CD4-positive, alpha-beta T cell (primary cell): ENCODE results near the gene CXCL16. TPM values are rescaled to one million over a fixed set of nuclear protein-coding genes. Genes with fewer than 3 reads are reported as not detected.

Experiments used
- ATAC-seq: fragments of 200-7000 bp; cut with Tn5 transposase; one replicate; pipeline ENCODE4 v1.10.0; 2022; ENCODE audit warnings: mild to moderate bottlenecking; ENCODE audit not compliant: poor library complexity
- CTCF ChIA-PET: fragments of 350-600 bp; sonication (Branson Sonifier 250); formaldehyde crosslinking; loops from one replicate; lab custom pipeline; 2021; ENCODE audit warnings: antibody characterized with exemption, inconsistent platforms; lab: Charles Lee
- POLR2A ChIA-PET: fragments of 350-600 bp; sonication (Branson Sonifier 250); formaldehyde crosslinking; loops from one replicate; lab custom pipeline; 2021; ENCODE audit warnings: antibody characterized with exemption, inconsistent platforms; lab: Charles Lee
- DNase-seq, 14 experiments: peaks; one replicate each; pipeline ENCODE4 v3.0.0-alpha.2; 2013 to 2020; ENCODE audit warnings: mixed read lengths in 2 of 14
- H3K27ac ChIP-seq, 2 donors: one replicate each; pipeline versions ENCODE4 v1.5.1 to v1.7.0; 2013; ENCODE audit warnings: low read length in 2 of 2, low read depth in 1 of 2, mild to moderate bottlenecking in 1 of 2
- H3K27me3 ChIP-seq, 2 experiments: 1 replicate in 1 of 2; 2 replicates in 1 of 2; pipeline versions ENCODE4 v1.6.1 to v1.7.0; 2013; ENCODE audit warnings: low read length in 2 of 2, control low read depth in 1 of 2, mild to moderate bottlenecking in 1 of 2, moderate library complexity in 1 of 2; ENCODE audit not compliant: insufficient read depth in 2 of 2, control insufficient read depth in 1 of 2
- H3K36me3 ChIP-seq: one replicate; pipeline ENCODE4 v1.6.1; 2013; ENCODE audit warnings: low read length, control low read depth; ENCODE audit not compliant: insufficient read depth
- H3K4me1 ChIP-seq: one replicate; pipeline ENCODE4 v1.6.1; 2013; ENCODE audit warnings: low read length, control low read depth; ENCODE audit not compliant: insufficient read depth
- H3K4me3 ChIP-seq: one replicate; pipeline ENCODE4 v1.5.1; 2013; ENCODE audit warnings: mild to moderate bottlenecking, low read length, moderate library complexity
- H3K9me3 ChIP-seq, 2 experiments: 1 replicate in 1 of 2; 2 replicates in 1 of 2; pipeline versions ENCODE4 v1.6.1 to v1.7.0; 2013; ENCODE audit warnings: low read length in 2 of 2, mild to moderate bottlenecking in 2 of 2, control low read depth in 1 of 2, moderate library complexity in 1 of 2; ENCODE audit not compliant: control insufficient read depth in 1 of 2, insufficient read depth in 1 of 2
- H3K27ac Mint-ChIP-seq: one replicate; pipeline ENCODE4 v1.8.0; 2020; ENCODE audit warnings: mixed read lengths
- H3K27me3 Mint-ChIP-seq: one replicate; pipeline ENCODE4 v1.8.0; 2021; ENCODE audit warnings: mixed read lengths
- H3K36me3 Mint-ChIP-seq: one replicate; pipeline ENCODE4 v1.8.0; 2021; ENCODE audit warnings: low read depth, mixed read lengths
- H3K4me1 Mint-ChIP-seq: one replicate; pipeline ENCODE4 v1.8.0; 2021; ENCODE audit warnings: low read depth, mixed read lengths
- H3K4me3 Mint-ChIP-seq: one replicate; pipeline ENCODE4 v1.8.0; 2020; ENCODE audit warnings: mild to moderate bottlenecking, mixed read lengths
- H3K9me3 Mint-ChIP-seq: one replicate; pipeline ENCODE4 v1.8.0; 2020; ENCODE audit warnings: mixed read lengths
- CTCF ChIP-seq: fragments of 200-600 bp; IDR thresholded peaks from one replicate; pipeline ENCODE4 v1.8.0; 2022; ENCODE audit warnings: antibody characterized with exemption, mild to moderate bottlenecking
- intact Hi-C, 2 experiments: fragments of 100-400 bp; cut with DNase I in 1 of 2; cut with micrococcal nuclease in 1 of 2; formaldehyde crosslinking; loops; one replicate each; pipeline versions ENCODE4 v1.15.1 to v1.9.0; 2023 to 2025; cut with DNase I, micrococcal nuclease
- total RNA-seq, 174 experiments: library from RNA in 2 of 174; stranded (reverse) in 2 of 174; gene quantifications; one replicate each; pipeline ENCODE4 v1.2.3 and lab custom pipeline; 2021 to 2026

Gene CXCL16
- total RNA-seq, 2 experiments from 2014 or later = 24.8 to 25.8 TPM

DNA sequence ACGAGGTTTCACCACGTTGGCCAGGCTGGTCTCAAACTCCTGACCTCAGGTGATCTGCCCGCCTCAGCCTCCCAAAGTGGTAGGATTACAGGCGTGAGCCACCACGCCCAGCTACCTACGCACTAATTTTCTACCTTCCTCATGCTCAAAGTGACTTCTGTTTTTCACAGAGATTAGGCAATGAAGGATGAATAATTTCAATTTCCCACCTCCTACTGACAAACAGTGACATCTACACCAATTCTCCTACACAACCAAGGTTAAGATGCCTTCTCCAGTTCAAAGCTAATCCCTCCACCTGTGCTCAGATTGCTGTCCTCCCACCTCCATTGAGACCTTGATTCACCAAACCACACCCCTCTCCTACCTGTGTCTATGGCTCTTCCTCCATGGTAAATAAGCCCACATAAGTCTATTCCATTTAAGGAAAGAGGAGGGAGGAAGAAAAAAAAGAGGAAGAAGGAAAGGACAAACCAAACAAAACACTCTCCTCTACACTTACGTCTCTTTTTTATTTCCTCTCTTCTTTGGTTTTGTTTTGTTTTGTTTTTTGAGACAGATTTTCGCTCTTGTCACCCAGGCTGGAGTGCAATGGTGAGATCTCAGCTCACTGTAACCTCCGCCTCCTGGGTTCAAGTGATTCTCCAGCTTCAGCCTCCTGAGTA lies 13.9 kb downstream of the CXCL16 start:
- POLR2A ChIA-PET = interaction anchor here (1.1 to 1.3 kb wide), 2 partner anchors 11 to 70 kb away, joined by 3 read pairs; partner anchors contain the start of gene PSMB6

DNA sequence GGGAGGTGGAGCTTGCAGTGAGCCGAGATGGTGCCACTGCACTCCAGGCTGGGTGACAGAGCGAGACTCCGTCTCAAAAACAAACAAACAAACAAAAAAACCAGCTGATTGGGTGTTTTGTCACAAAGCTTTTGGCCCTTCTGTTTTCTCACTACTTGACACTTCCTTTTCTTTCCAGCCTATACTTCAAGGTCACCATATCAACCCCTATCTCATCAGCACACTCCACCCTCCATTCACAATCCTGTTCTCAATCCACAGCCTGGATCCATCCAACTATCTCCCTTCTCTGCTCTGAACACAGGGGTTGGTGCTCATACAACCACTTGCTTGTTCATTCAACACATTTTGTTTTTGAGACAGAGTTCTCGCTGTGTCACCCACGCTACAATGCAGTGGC lies 15.1 kb downstream of the CXCL16 start:
- ChIA-PET CTCF (interaction anchor here (1.1 kb wide), 1 partner anchor 65 kb away, joined by 3 read pairs; no protein-coding TSS in a partner anchor), POLR2A (no interaction called here)
- Histone ChIP-seq H3K27ac (no peak overlapping the region), H3K9me3 (no peaks in the 10 kb centered on the region), H3K36me3 (peaks cover 18% of the 10 kb centered on the region), H3K4me1 (peaks cover 3% of the 10 kb centered on the region), H3K4me3 (no peak overlapping the region), H3K27me3 (no peaks in the 10 kb centered on the region)
- DNase-seq = no peak
- no peak for TF ChIP-seq CTCF
- no peak overlapping the region for H3K4me3 Mint-ChIP-seq
- peaks cover 7% of the 10 kb centered on the region for H3K4me1 Mint-ChIP-seq
- H3K27ac Mint-ChIP-seq = no peak overlapping the region
- H3K9me3 Mint-ChIP-seq = no peaks in the 10 kb centered on the region
- H3K27me3 Mint-ChIP-seq = no peaks in the 10 kb centered on the region
- H3K36me3 Mint-ChIP-seq = peaks cover 24% of the 10 kb centered on the region
- ATAC-seq = no peak
- intact Hi-C loops = no loop called here

More for the DNA sequence above, 13.9 kb downstream of the CXCL16 start:
- Mint-ChIP-seq H3K9me3 (no peaks in the 10 kb centered on the region), H3K27ac (no peak overlapping the region), H3K4me1 (peaks cover 11% of the 10 kb centered on the region), H3K4me3 (no peak overlapping the region), H3K27me3 (no peaks in the 10 kb centered on the region), H3K36me3 (peaks cover 13% of the 10 kb centered on the region)
- no peaks in the 10 kb centered on the region for H3K9me3 ChIP-seq
- intact Hi-C loops = no loop called here
- no peak for TF ChIP-seq CTCF
- H3K27ac ChIP-seq = no peak overlapping the region
- no peak overlapping the region for H3K4me3 ChIP-seq
- H3K36me3 ChIP-seq = peaks cover 8% of the 10 kb centered on the region
- no peak for DNase-seq
- H3K27me3 ChIP-seq = no peaks in the 10 kb centered on the region
- peaks cover 9% of the 10 kb centered on the region for H3K4me1 ChIP-seq
- CTCF ChIA-PET = no interaction called here
- no peak for ATAC-seq

GRCh38 chr17:4722678-4723240 lies 17.0 kb downstream of the CXCL16 start:
- no peaks in the 10 kb centered on the region for H3K27me3 ChIP-seq

More at GRCh38 chr17:4722678-4723240, 17.0 kb downstream of the CXCL16 start:
- Mint-ChIP-seq H3K27ac (no peak overlapping the region), H3K27me3 (no peaks in the 10 kb centered on the region), H3K36me3 (peaks cover 42% of the 10 kb centered on the region), H3K4me3 (no peak overlapping the region), H3K4me1 (peaks cover 7% of the 10 kb centered on the region), H3K9me3 (no peaks in the 10 kb centered on the region)
- intact Hi-C loops = no loop called here
- Histone ChIP-seq H3K4me1 (peaks cover 6% of the 10 kb centered on the region), H3K4me3 (no peak overlapping the region), H3K9me3 (no peaks in the 10 kb centered on the region), H3K27ac (no peak overlapping the region), H3K36me3 (peaks cover 37% of the 10 kb centered on the region)
- ChIA-PET POLR2A (interaction anchor here (0.5 kb wide), 1 partner anchor 16 kb away, joined by 3 read pairs; no protein-coding TSS in a partner anchor), CTCF (interaction anchor here (1.0 to 1.5 kb wide), 2 partner anchors 12 to 67 kb away, joined by 3 to 4 read pairs; partner anchors contain the start of gene ARRB2)
- ATAC-seq (no peak), DNase-seq (no peak)
- TF ChIP-seq CTCF = no peak
